Astrocyte (in vitro differentiated cells and primary cell): ENCODE measurements around the gene ALKBH2. TPM values are rescaled to one million over a fixed set of nuclear protein-coding genes. Genes with fewer than 3 reads are reported as not detected.

Experiments used
- DNase-seq: peaks from one replicate; pipeline ENCODE4 v3.0.0-alpha.2; 2010; ENCODE audit warnings: low read depth
- FAIRE-seq: peaks from 2 replicates; lab custom pipeline; 2011; peaks lifted over from hg19 to GRCh38; lab: Jason Lieb, UNC
- H2AFZ ChIP-seq: 2 replicates; pipeline ENCODE4 v1.6.0; 2012; ENCODE audit warnings: low read depth, low read length, inconsistent platforms
- H3K27ac ChIP-seq: 2 replicates; pipeline ENCODE4 v1.5.1; 2011; ENCODE audit warnings: low read depth, low read length, inconsistent platforms
- H3K27me3 ChIP-seq: 2 replicates; pipeline ENCODE4 v1.6.0; 2011; ENCODE audit warnings: low read length, inconsistent platforms; ENCODE audit not compliant: insufficient read depth
- H3K36me3 ChIP-seq: 2 replicates; pipeline ENCODE4 v1.5.1; 2011; ENCODE audit warnings: low read length, inconsistent platforms; ENCODE audit not compliant: insufficient read depth
- H3K4me1 ChIP-seq: 2 replicates; pipeline ENCODE4 v1.5.1; 2011; ENCODE audit warnings: low read length, inconsistent platforms; ENCODE audit not compliant: insufficient read depth
- H3K4me2 ChIP-seq: 2 replicates; pipeline ENCODE4 v1.6.0; 2012; ENCODE audit warnings: low read length, inconsistent platforms
- H3K4me3 ChIP-seq: 2 replicates; pipeline ENCODE4 v1.5.1; 2011; ENCODE audit warnings: low read depth, mild to moderate bottlenecking, low read length, inconsistent platforms; ENCODE audit not compliant: insufficient read depth
- H3K79me2 ChIP-seq: 2 replicates; pipeline ENCODE4 v1.6.0; 2012; ENCODE audit warnings: mild to moderate bottlenecking, low read length, inconsistent platforms; ENCODE audit not compliant: insufficient read depth
- H3K9ac ChIP-seq: 2 replicates; pipeline ENCODE4 v1.6.0; 2012; ENCODE audit warnings: mild to moderate bottlenecking, low read length, inconsistent platforms
- H3K9me3 ChIP-seq: 2 replicates; pipeline ENCODE4 v1.5.1; 2012; ENCODE audit warnings: low read depth, mild to moderate bottlenecking, low read length, inconsistent platforms; ENCODE audit not compliant: insufficient read depth
- H4K20me1 ChIP-seq: 2 replicates; pipeline ENCODE4 v1.6.0; 2012; ENCODE audit warnings: low read length, inconsistent platforms; ENCODE audit not compliant: insufficient read depth
- H3K27ac Mint-ChIP-seq: one replicate; pipeline ENCODE4 v1.8.0; 2021; ENCODE audit warnings: mild to moderate bottlenecking, mixed read lengths; ENCODE audit not compliant: unreplicated experiment
- H3K27me3 Mint-ChIP-seq: one replicate; pipeline ENCODE4 v1.8.0; 2021; ENCODE audit warnings: low read depth, mixed read lengths; ENCODE audit not compliant: unreplicated experiment
- H3K36me3 Mint-ChIP-seq: one replicate; pipeline ENCODE4 v1.8.0; 2021; ENCODE audit warnings: low read depth, mixed read lengths; ENCODE audit not compliant: unreplicated experiment
- H3K4me1 Mint-ChIP-seq: one replicate; pipeline ENCODE4 v1.8.0; 2021; ENCODE audit warnings: low read depth, mixed read lengths; ENCODE audit not compliant: unreplicated experiment
- H3K4me3 Mint-ChIP-seq: one replicate; pipeline ENCODE4 v1.8.0; 2021; ENCODE audit warnings: mild to moderate bottlenecking, moderate library complexity, mixed read lengths; ENCODE audit not compliant: unreplicated experiment
- H3K9me3 Mint-ChIP-seq: one replicate; pipeline ENCODE4 v1.8.0; 2021; ENCODE audit warnings: mild to moderate bottlenecking, mixed read lengths; ENCODE audit not compliant: unreplicated experiment
- CTCF ChIP-seq: IDR thresholded peaks from 2 replicates; pipeline ENCODE4 v1.5.1; 2011; ENCODE audit warnings: low read depth, mild to moderate bottlenecking, inconsistent platforms, low read length, moderate library complexity; ENCODE audit not compliant: insufficient read depth
- EZH2 ChIP-seq: IDR thresholded peaks from 2 replicates; pipeline ENCODE4 v1.6.1; 2012; ENCODE audit warnings: mild to moderate bottlenecking, low read length, inconsistent platforms; ENCODE audit not compliant: insufficient read depth
- total RNA-seq: library from RNA; stranded (reverse); gene quantifications from 2 replicates; pipeline ENCODE4 v1.2.1, GENCODE V29; 2021

ALKBH2 gene
- total RNA-seq, 1 donor from 2014 or later, result 5.1 TPM

GRCh38 chr12:109058773-109059172 is 34.5 kb downstream of the ALKBH2 start:
- TF ChIP-seq EZH2, result no peak
- no peak for TF ChIP-seq CTCF
- FAIRE-seq (no peak), DNase-seq (no peak)
- no peak overlapping the region for H3K4me3 Mint-ChIP-seq
- no peak overlapping the region for H3K27ac Mint-ChIP-seq
- H3K36me3 Mint-ChIP-seq, result peaks cover 4% of the 10 kb centered on the region
- H3K4me3 ChIP-seq, result no peak overlapping the region
- H3K27me3 ChIP-seq, result no peaks in the 10 kb centered on the region
- H3K79me2 ChIP-seq, result peaks cover 6% of the 10 kb centered on the region
- no peak overlapping the region for H2AFZ ChIP-seq
- H3K27me3 Mint-ChIP-seq, result no peaks in the 10 kb centered on the region
- no peak overlapping the region for H3K27ac ChIP-seq
- H3K36me3 ChIP-seq, result peaks cover 12% of the 10 kb centered on the region
- H3K4me1 ChIP-seq, result no peaks in the 10 kb centered on the region
- H3K4me2 ChIP-seq, result no peak overlapping the region
- H3K9me3 ChIP-seq, result no peaks in the 10 kb centered on the region
- no peak overlapping the region for H3K9ac ChIP-seq
- no peaks in the 10 kb centered on the region for H3K4me1 Mint-ChIP-seq
- peaks cover 4% of the 10 kb centered on the region for H3K9me3 Mint-ChIP-seq
- H4K20me1 ChIP-seq, result no peaks in the 10 kb centered on the region

- Histone ChIP-seq H4K20me1 (no peaks in the 10 kb centered on the region), H3K27ac (no peak overlapping the region), H3K4me3 (no peak overlapping the region), H3K27me3 (no peaks in the 10 kb centered on the region), H3K4me2 (no peak overlapping the region), H3K4me1 (peaks cover 4% of the 10 kb centered on the region), H3K9me3 (no peaks in the 10 kb centered on the region), H3K9ac (no peak overlapping the region), H3K36me3 (peaks cover 12% of the 10 kb centered on the region), H2AFZ (no peak overlapping the region), H3K79me2 (peaks cover 18% of the 10 kb centered on the region)
- no peak for FAIRE-seq
- no peak for DNase-seq
- Mint-ChIP-seq H3K4me3 (no peak overlapping the region), H3K27me3 (no peaks in the 10 kb centered on the region), H3K9me3 (no peaks in the 10 kb centered on the region), H3K4me1 (no peaks in the 10 kb centered on the region), H3K36me3 (no peaks in the 10 kb centered on the region), H3K27ac (no peak overlapping the region)
- TF ChIP-seq CTCF, result no peak
These were observed 35.9 kb downstream of the ALKBH2 start for GRCh38 chr12:109057376-109057775.

GRCh38 chr12:109056891-109057290 is 36.4 kb downstream of the ALKBH2 start:
- no peaks in the 10 kb centered on the region for H3K4me1 Mint-ChIP-seq
- no peak overlapping the region for H3K27ac Mint-ChIP-seq
- no peak for FAIRE-seq
- H3K4me3 Mint-ChIP-seq, result no peak overlapping the region
- no peaks in the 10 kb centered on the region for H3K36me3 Mint-ChIP-seq
- no peaks in the 10 kb centered on the region for H3K9me3 Mint-ChIP-seq
- H3K9me3 ChIP-seq, result no peaks in the 10 kb centered on the region
- H3K27me3 ChIP-seq, result no peaks in the 10 kb centered on the region
- H3K27me3 Mint-ChIP-seq, result no peaks in the 10 kb centered on the region
- no peak for TF ChIP-seq CTCF
- TF ChIP-seq EZH2, result no peak
- H3K36me3 ChIP-seq, result peaks cover 12% of the 10 kb centered on the region
- peaks cover 18% of the 10 kb centered on the region for H3K79me2 ChIP-seq
- H3K9ac ChIP-seq, result no peak overlapping the region
- no peak overlapping the region for H3K4me2 ChIP-seq
- H4K20me1 ChIP-seq, result no peaks in the 10 kb centered on the region
- peaks cover 4% of the 10 kb centered on the region for H3K4me1 ChIP-seq
- no peak overlapping the region for H3K4me3 ChIP-seq
- no peak overlapping the region for H2AFZ ChIP-seq
- no peak overlapping the region for H3K27ac ChIP-seq
- no peak for DNase-seq
